ENCODE results near the gene ING1. TPM values are rescaled to one million over a fixed set of nuclear protein-coding genes. Genes with fewer than 3 reads are reported as not detected.

Gene ING1
- polyA plus RNA-seq, 1 donor (not counting 4 experiments of a cell fraction or from before 2014, with no cell fraction given): 6.4 TPM

DNA sequence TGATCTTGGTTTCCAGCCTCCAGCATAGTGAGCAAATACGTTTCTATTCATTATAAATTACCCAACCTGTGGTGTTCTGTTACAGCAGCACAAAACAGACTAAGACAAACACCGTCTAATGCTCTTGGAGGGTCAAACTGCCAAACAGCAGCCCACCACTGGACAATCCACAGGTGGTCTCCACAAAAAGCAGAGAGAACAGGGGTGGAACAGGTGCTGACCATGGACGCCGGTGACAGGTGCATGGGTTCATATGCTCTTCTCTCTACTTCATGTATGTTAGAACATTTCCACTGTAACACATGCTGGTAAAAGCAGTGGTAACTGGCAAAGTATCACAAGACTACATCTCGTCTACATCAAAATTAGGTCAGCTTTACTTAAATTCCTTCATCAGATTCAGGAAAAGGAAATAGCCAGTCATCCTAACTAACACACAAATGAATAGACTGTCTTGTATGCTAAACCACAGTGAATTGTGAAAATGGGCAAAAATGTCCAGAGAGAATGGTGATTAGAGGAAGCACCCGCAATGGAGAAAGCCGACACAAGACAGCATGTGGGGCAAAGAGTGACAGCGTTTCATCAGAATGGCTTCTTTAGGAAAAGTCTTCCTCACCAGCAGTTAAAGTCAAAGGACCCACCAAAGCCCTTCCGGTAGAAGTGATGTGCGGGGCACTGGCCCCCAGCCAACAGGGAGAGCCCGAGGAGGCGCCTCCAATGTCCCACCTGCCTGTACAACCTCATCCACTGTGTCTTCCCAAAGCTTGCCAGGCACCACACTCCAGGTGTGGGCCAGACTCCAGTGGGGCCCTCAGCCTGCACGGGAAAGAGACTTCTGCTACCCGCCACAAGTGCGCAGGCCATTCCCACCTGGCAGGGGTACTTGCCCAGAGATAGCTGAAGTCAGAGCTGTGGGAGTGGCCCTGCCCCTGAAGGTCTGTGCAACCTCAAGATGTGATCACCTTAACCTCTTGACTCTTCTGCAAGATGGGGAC is 14.1 kb upstream of the ING1 start:
- H3K9me1 ChIP-seq (ENCODE audit: control insufficient read depth, extremely low read depth, insufficient read depth, low read length): peaks cover 6% of the 10 kb centered on the region
- FAIRE-seq (no peak), DNase-seq (ENCODE audit: low read depth, low spot score) (no peak)
- H3K27me3 ChIP-seq (ENCODE audit: control insufficient read depth, extremely low read depth, insufficient read depth, low read length): no peaks in the 10 kb centered on the region
- H3K9me3 ChIP-seq (ENCODE audit: control insufficient read depth, low read depth, low read length): no peaks in the 10 kb centered on the region
- no peaks in the 10 kb centered on the region for H4K20me1 ChIP-seq (ENCODE audit: control insufficient read depth, extremely low read depth, insufficient read depth, low read length)
- H3K4me1 ChIP-seq (ENCODE audit: control insufficient read depth, extremely low read depth, insufficient read depth, low read length): peaks cover 9% of the 10 kb centered on the region
- H2AFZ ChIP-seq (ENCODE audit: control insufficient read depth, low read length): no peak overlapping the region
- peaks cover 31 to 47% of the 10 kb centered on the region in 2 experiments for H3K36me3 ChIP-seq (ENCODE audit: control insufficient read depth in 2 of 2, extremely low read depth in 1 of 2, insufficient read depth in 2 of 2, low read length in 2 of 2)
- H3K27ac ChIP-seq (ENCODE audit: control insufficient read depth, insufficient read depth, low read length): no peak overlapping the region
- no peak overlapping the region for H3K4me2 ChIP-seq (ENCODE audit: control insufficient read depth, extremely low read depth, insufficient read depth, low read depth, low read length)
- H3K9ac ChIP-seq (ENCODE audit: control insufficient read depth, extremely low read depth, insufficient read depth, low read length): no peak overlapping the region
- H3K4me3 ChIP-seq (ENCODE audit: control insufficient read depth in 2 of 3, extremely low read depth in 1 of 3, insufficient read depth in 2 of 3, low read depth in 1 of 3, low read length in 3 of 3): no peak overlapping the region
- peaks cover 46% of the 10 kb centered on the region for H3K79me2 ChIP-seq (ENCODE audit: control insufficient read depth, insufficient read depth, low read length)
- TF ChIP-seq EZH2 (IDR thresholded peaks at IDR 0.05; ENCODE audit: low read length): no peak
- TF ChIP-seq, protein P1, sequence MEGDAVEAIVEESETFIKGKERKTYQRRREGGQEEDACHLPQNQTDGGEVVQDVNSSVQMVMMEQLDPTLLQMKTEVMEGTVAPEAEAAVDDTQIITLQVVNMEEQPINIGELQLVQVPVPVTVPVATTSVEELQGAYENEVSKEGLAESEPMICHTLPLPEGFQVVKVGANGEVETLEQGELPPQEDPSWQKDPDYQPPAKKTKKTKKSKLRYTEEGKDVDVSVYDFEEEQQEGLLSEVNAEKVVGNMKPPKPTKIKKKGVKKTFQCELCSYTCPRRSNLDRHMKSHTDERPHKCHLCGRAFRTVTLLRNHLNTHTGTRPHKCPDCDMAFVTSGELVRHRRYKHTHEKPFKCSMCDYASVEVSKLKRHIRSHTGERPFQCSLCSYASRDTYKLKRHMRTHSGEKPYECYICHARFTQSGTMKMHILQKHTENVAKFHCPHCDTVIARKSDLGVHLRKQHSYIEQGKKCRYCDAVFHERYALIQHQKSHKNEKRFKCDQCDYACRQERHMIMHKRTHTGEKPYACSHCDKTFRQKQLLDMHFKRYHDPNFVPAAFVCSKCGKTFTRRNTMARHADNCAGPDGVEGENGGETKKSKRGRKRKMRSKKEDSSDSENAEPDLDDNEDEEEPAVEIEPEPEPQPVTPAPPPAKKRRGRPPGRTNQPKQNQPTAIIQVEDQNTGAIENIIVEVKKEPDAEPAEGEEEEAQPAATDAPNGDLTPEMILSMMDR (optimal IDR thresholded peaks at IDR 0.05 in 1 of 3, IDR thresholded peaks at IDR 0.05 in 1 of 3, conservative IDR thresholded peaks at IDR 0.05 in 1 of 3; ENCODE audit: extremely low read depth in 1 of 3, insufficient read depth in 2 of 3, low read length in 3 of 3): no peak
- dilution Hi-C loops (cut with MboI; ENCODE audit: extremely low pct_ligation_motif_present, low sequenced_read_pairs): no loop called here

DNA sequence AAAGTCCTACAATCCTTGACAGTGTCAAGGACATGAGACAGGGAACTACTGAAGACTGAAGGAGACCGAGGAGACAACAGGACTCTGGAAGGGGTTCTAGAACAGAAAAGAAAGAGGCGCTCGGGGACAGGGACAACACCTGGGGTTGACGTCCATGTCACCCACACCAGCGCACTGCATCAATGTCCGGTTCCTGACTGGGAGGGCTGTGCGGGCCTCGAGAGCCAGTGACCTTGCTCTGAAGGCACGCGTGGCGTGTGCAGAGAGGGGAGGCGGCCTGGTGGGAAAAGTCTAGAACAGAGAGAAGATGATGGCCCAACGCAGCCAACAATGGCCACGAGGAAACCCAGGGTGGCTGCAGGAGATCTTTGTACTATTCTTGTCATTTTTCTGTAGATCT is 13.3 kb upstream of the ING1 start:
- dilution Hi-C loops (cut with MboI; ENCODE audit: extremely low pct_ligation_motif_present, low sequenced_read_pairs): no loop called here
- H3K27ac ChIP-seq (ENCODE audit: control insufficient read depth, insufficient read depth, low read length): no peak overlapping the region
- peaks cover 49% of the 10 kb centered on the region for H3K79me2 ChIP-seq (ENCODE audit: control insufficient read depth, insufficient read depth, low read length)
- H3K27me3 ChIP-seq (ENCODE audit: control insufficient read depth, extremely low read depth, insufficient read depth, low read length): no peaks in the 10 kb centered on the region
- H3K4me2 ChIP-seq (ENCODE audit: control insufficient read depth, extremely low read depth, insufficient read depth, low read depth, low read length): no peak overlapping the region
- H3K4me1 ChIP-seq (ENCODE audit: control insufficient read depth, extremely low read depth, insufficient read depth, low read length): peaks cover 11% of the 10 kb centered on the region
- no peaks in the 10 kb centered on the region for H3K9me3 ChIP-seq (ENCODE audit: control insufficient read depth, low read depth, low read length)
- H3K9me1 ChIP-seq (ENCODE audit: control insufficient read depth, extremely low read depth, insufficient read depth, low read length): peaks cover 6% of the 10 kb centered on the region
- peaks cover 28 to 44% of the 10 kb centered on the region in 2 experiments for H3K36me3 ChIP-seq (ENCODE audit: control insufficient read depth in 2 of 2, extremely low read depth in 1 of 2, insufficient read depth in 2 of 2, low read length in 2 of 2)
- FAIRE-seq: no peak
- no peak overlapping the region for H3K9ac ChIP-seq (ENCODE audit: control insufficient read depth, extremely low read depth, insufficient read depth, low read length)
- DNase-seq (ENCODE audit: low read depth, low spot score): no peak
- TF ChIP-seq, protein P1 (optimal IDR thresholded peaks at IDR 0.05 in 1 of 3, IDR thresholded peaks at IDR 0.05 in 1 of 3, conservative IDR thresholded peaks at IDR 0.05 in 1 of 3; ENCODE audit: extremely low read depth in 1 of 3, insufficient read depth in 2 of 3, low read length in 3 of 3): no peak
- no peak overlapping the region for H3K4me3 ChIP-seq (ENCODE audit: control insufficient read depth in 2 of 3, extremely low read depth in 1 of 3, insufficient read depth in 2 of 3, low read depth in 1 of 3, low read length in 3 of 3)
- no peak overlapping the region for H2AFZ ChIP-seq (ENCODE audit: control insufficient read depth, low read length)
- no peaks in the 10 kb centered on the region for H4K20me1 ChIP-seq (ENCODE audit: control insufficient read depth, extremely low read depth, insufficient read depth, low read length)

Data from keratinocyte (primary cell).